Uterine smooth muscle cell (primary cell): ENCODE measurements around the gene RPRD1A. TPM values are rescaled to one million over a fixed set of nuclear protein-coding genes. Genes with fewer than 3 reads are reported as not detected.

ENCODE experiments used
- total RNA-seq: library from RNA; depleted of rRNA; stranded (reverse); fragments of >200 nt; gene quantifications from 2 replicates; pipeline ENCODE4 v1.2.3, GENCODE V29; 2014

The RPRD1A gene, protein sequence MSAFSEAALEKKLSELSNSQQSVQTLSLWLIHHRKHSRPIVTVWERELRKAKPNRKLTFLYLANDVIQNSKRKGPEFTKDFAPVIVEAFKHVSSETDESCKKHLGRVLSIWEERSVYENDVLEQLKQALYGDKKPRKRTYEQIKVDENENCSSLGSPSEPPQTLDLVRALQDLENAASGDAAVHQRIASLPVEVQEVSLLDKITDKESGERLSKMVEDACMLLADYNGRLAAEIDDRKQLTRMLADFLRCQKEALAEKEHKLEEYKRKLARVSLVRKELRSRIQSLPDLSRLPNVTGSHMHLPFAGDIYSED
- 71.3 and 76.7 TPM in 2 replicates for total RNA-seq

GRCh38 chr18:36067055-36067957 is at the start of gene RPRD1A:
Gene RPRD1A (minus strand): TSS chr18:36067559. CDS start chr18:36067404, 155 bp downstream.

GRCh38 chr18:35972197-35973000 is 95.0 kb downstream of the RPRD1A start, which contains the start of gene RMP24:
Gene RMP24 (plus strand): TSS chr18:35972679.

Other genes with a start within 250 kb of the RPRD1A start
- 82.8 and 96.6 TPM in 2 replicates for gene SLC39A6, start 61.8 kb upstream of the RPRD1A start, total RNA-seq
- gene ELP2, start 62.3 kb upstream of the RPRD1A start, total RNA-seq, result 86.2 and 113 TPM in 2 replicates
- gene MOCOS, start 119.9 kb upstream of the RPRD1A start, total RNA-seq, result 2.2 and 5.6 TPM in 2 replicates
- 16.3 and 19.7 TPM in 2 replicates for gene FHOD3, start 230.2 kb upstream of the RPRD1A start, total RNA-seq